TTC549 (cell line): ENCODE results near the gene KLHL6.

Source experiments
- FAIRE-seq: peaks from 2 replicates; lab custom pipeline; 2012; peaks lifted over from hg19 to GRCh38; lab: Jason Lieb, UNC

Gene KLHL6

GRCh38 chr3:183566880-183567279 is 11.4 kb upstream of the KLHL6 start:
- FAIRE-seq: no peak

GRCh38 chr3:183564046-183564445 is 8.5 kb upstream of the KLHL6 start:
- no peak for FAIRE-seq

- no peak for FAIRE-seq
These were observed 8.0 kb upstream of the KLHL6 start for GRCh38 chr3:183563536-183563874.

DNA sequence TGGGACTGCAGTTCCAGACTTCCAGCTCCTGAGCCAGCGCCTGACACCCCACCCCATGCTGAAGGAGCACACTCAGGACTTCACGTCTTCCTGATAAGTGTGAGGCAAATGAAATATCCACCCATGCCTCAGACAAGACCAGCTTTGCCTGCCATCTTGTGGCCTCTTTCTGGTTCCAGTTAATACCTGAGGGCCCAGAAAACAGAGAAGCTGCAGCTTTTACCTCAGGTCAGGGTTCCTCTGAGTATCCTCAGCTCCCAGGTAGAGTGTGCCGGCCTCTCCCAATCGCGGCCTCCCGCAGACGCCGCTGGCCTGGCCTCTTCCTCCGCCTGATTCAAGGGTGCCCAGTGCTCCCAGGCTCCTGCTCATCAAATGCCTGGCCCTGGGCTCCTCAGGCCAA is 5.1 kb upstream of the KLHL6 start:
- no peak for FAIRE-seq

DNA sequence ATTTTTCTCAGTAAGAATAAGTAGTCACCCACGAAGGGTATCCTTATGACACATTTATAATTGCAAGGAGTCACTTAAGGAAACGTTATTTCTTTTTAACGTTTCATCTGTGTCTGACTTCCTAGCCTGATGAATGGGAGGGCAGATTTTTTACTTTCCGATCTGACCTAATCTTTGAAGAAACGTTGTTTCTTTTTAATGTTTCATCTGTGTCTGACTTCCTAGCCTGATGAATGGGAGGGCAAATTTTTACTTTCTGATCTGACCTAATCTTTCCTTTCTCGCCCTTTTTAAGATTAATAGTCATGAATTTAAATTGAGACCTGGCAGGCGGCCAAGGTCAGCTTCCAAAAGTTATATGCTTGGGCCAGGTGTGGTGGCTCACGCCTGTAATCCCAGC is 3.0 kb upstream of the KLHL6 start:
- FAIRE-seq: no peak

- no peak for FAIRE-seq
These were observed 1.2 kb upstream of the KLHL6 start for GRCh38 chr3:183556722-183557121.

DNA sequence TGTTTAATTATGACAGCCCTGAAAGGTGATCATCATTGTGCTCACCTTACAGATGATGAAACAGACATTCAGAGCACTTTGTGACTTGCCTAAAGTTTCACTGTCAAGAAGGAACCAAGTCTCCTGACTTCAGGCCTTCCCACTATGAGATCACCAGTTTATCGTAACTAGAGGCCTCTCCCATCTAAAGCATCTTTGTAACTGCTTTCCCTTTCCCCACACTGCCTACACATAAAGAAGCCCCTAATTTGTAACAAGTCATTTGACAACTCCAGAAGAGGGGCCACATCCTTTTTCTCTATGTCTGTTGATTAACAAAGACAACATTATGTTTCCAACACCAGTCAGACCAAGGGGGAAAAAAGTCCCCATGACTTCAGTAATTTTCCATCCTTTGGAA is 1.1 kb downstream of the KLHL6 start:
- no peak for FAIRE-seq

- no peak for FAIRE-seq
These were observed 2.0 kb downstream of the KLHL6 start for GRCh38 chr3:183553334-183554026.

- FAIRE-seq: no peak
These were observed 3.6 kb downstream of the KLHL6 start for GRCh38 chr3:183551930-183552329.

- FAIRE-seq: no peak
These were observed 7.2 kb downstream of the KLHL6 start for GRCh38 chr3:183548262-183548769.

DNA sequence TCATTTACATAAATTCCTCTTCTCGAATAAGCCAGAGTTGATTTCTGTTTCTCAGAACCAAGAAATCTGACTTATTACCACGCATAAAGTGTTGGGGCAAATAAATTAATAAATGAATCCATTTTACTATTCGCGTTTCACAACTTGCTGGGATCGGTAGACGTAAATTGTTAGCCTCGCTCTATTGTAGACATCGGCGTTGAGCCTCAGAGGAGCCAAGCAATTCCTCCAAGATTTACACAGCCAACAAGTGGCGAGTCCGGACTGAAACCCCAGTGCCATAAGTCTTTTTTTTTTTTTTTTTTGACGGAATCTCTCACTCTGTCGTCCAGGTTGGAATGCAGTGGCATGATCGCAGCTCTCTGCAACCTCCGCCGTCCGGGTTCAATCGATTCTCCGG is 8.9 kb downstream of the KLHL6 start:
- no peak for FAIRE-seq

DNA sequence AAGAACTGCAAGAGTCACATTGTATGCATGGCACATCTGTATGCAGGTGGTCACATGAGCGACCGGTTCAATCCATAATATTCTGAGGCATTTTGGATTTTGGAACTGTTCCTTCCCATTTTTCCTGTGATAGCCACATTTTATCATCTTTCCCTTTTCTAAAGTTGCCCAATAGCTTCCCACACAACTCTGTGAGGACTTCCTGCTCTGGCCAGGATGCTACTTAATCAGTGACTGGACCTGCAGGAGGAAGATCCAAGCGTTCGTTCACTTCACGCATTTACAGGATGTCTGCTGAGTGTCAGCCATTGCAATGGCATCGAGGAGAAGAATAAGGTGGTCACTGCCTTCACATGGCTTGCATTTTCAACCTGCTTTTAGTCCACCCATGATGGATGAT is 9.8 kb downstream of the KLHL6 start:
- FAIRE-seq: no peak

DNA sequence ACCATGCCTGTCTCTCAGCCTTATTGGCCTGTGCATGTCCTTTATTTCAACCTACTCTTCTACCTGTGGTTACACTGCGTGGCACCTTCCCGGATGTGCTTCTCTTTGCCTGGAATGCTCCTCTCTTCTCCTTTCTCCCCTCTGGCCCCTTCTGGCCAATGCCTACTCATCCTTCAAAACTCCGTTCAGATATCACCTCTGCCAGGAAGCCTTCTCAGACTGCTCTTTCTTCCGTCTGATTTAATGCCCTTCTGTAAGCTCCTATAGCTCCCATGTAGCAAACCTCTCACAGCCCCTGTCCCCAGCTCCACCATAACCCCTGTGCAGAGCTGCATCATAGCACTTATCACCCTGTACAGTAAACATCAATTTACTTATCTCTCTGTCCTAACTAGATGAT is 13.2 kb downstream of the KLHL6 start:
- FAIRE-seq: no peak

DNA sequence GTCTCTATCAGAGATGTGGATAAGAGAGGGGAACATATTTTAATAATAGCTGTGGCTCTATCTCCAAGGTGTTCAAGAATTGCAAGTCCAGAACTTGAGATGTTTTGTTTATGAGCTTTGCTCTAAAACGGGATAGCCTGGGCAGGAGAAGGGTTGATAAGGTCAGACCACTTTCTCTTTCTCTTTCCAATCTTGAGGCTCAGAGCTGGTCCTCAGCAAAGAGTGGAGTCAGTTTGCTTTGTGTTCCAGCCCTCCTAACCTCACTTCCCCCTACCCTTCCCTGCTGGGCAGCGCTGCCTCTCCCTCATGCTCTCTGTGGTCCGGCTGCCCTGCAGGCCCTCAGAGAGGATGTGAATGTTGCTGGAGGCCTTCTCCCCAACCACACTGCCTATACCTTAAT is 13.8 kb downstream of the KLHL6 start:
- FAIRE-seq: no peak

DNA sequence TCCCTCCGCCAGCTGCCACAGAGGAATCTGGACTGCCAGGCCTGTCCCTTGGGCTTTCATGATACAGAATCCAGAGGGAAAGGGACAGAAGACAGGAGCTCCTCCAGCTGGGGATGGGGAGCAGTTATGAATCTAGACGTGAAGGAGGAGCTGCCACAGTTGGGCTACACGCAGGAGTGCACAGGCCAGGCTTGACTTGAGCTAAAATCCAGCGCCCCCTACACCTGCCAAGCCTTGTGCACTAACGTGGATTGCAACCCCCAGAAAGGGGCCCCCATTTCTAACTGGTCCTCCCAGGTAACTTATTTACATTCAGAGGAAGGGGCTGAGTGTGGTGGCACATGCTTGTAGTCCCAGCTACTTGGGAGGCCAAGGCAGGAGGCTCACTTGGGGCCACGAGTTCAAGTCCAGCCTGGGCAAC is 14.3 kb downstream of the KLHL6 start:
- FAIRE-seq: no peak

GRCh38 chr3:183540501-183541234 is 14.8 kb downstream of the KLHL6 start:
- no peak for FAIRE-seq

- FAIRE-seq: no peak
These were observed 15.7 kb downstream of the KLHL6 start for GRCh38 chr3:183539811-183540210.

DNA sequence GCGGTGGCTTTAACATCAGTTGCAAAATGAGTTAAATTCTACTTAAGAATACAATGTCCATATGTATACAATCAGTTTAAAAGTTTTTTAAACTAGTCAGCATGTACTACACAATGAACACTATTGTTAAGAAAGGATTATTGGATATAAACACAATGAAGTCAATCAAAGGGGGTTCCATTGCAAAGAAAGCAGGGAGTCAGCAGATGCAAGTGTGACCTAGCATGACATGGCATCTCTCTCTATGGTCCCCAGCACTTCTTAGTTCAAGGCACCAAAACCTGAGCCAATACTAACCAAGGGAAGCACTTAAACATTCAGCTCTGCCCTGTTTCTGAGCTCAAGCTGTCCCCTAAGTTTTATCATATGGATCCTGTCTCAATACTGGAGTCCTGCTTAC is 17.0 kb downstream of the KLHL6 start:
- no peak for FAIRE-seq

- no peak for FAIRE-seq
These were observed 18.2 kb downstream of the KLHL6 start for GRCh38 chr3:183537295-183537730.

DNA sequence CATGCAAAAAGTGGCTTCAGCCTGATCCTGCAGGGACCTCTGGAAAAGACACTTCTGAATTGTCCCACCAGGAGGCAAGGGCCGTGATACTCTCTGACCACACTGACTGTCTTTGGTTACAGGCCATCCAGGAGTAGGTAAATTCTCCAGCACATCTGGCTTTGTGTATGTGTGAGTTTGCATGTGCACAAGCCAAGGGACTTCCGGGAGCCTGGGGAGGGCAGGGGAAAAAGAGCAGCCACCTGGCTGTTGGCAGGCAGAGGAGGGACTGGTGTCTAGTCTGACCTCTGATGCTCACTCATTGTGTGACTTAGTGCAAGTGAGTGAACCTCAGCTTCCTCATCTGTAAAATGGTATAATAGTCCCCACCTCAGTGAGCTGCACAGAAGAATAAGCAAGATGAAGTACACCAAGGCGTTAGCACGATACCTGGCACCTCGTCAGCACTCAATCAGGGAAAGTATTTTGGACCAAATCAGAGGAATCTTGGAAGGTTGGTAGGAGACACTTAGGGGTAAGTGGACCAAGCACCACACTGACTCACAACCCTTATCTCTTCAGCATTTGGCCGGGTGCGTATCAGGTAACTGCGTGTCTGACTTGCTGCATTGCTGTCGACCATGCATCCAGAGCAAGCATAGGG is 19.1 kb downstream of the KLHL6 start:
- no peak for FAIRE-seq

GRCh38 chr3:183534249-183534648 is 21.3 kb downstream of the KLHL6 start:
- no peak for FAIRE-seq

DNA sequence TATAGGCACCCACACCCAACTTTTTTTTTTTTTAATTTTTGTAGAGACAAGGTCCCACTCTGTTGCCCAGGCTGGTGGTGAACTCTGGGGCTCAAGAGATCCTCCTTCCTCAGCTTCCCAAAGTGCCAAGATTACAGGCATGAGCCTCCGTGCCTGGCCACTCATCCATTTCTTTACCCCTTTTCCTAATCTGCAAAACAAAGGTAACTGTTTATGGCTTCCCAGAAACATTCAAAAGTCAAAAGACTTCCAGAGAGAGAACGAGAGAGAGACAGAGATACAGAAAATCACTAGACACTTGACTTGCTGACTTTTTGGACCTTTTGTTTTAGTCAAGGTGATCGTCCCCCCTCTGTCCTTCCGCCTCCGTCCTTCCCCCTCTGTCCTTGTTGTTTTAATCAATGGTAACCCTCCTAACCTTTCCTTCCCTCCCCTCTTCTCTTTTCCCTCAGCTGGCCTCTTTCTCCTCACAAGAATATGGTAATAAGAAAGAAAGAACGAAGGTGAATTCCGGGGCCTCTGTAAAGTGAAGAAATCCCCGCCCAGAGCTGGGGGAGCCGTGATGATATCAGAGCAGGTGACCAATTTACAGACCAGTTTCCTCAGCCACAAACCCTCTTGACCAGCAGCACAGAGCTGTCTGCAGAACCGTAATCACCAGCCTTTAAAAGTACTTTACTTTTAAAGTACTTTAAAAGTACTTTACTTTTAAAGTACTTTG is 21.9 kb downstream of the KLHL6 start:
- FAIRE-seq: no peak
